Cortex of kidney (tissue), 1 donor: ENCODE data around the gene IFNK.

ENCODE experiments used
- DNase-seq: peaks from one replicate; lab custom pipeline; 2025; lab: John Stamatoyannopoulos, UW

Gene IFNK

DNA sequence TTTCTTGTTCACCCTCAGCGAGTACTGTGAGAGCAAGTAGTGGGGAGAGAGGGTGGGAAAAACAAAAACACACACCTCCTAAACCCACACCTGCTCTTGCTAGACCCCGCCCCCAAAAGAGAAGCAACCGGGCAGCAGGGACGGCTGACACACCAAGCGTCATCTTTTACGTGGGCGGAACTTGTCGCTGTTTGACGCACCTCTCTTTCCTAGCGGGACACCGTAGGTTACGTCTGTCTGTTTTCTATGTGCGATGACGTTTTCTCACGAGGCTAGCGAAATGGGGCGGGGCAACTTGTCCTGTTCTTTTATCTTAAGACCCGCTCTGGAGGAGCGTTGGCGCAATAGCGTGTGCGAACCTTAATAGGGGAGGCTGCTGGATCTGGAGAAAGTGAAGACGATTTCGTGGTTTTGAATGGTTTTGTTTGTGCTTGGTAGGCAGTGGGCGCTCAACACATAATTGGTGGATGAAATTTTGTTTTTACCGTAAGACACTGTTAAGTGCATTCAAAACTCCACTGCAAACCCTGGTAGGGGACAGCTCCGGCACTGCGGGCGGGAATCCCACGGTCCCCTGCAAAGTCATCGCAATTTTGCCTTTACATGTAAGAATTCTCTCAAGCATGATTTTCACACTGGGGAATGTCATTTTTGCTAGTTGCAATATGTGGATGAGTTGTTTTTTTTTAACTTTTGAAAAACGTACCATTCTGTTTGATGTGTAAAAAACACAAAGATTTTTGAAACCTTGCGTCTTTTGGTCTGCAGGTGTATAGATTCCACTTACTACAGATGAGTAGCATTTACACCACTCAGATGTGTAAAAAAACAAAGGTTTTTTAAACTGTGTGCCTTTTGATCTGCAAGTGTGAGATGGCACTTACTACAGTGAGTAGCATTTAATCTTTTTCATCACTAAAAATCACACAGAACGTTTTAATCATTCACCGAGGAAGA, 49.8 kb downstream of the IFNK start:
- DNase-seq: no peak
